PFSK-1 (cell line): Measurements from ENCODE around the gene GPC3.

Experiments used
- FOXP2 ChIP-seq: optimal IDR thresholded peaks from 2 replicates; pipeline ENCODE3; 2011; ENCODE audit warnings: borderline replicate concordance, control low read depth, inconsistent platforms; ENCODE audit not compliant: insufficient read depth; ENCODE audit errors: extremely low read length, extremely low read depth
- POLR2AphosphoS5 ChIP-seq: IDR thresholded peaks from 2 replicates; pipeline ENCODE4 v1.6.1; 2012; ENCODE audit warnings: low read depth, mild to moderate bottlenecking, control low read depth, low read length, moderate library complexity
- REST ChIP-seq, 2 experiments: IDR thresholded peaks; 2 replicates each; pipeline versions ENCODE4 v1.6.1 to v1.8.0; 2011 to 2012; ENCODE audit warnings: low read depth in 2 of 2, low read length in 2 of 2, control low read depth in 1 of 2, inconsistent platforms in 1 of 2, mild to moderate bottlenecking in 1 of 2, moderate library complexity in 1 of 2; ENCODE audit not compliant: insufficient read depth in 1 of 2
- SIN3A ChIP-seq: IDR thresholded peaks from 2 replicates; pipeline ENCODE4 v1.6.1; 2012; ENCODE audit warnings: mild to moderate bottlenecking, low read length, moderate library complexity, borderline replicate concordance; ENCODE audit not compliant: insufficient read depth
- TAF1 ChIP-seq: IDR thresholded peaks from 2 replicates; pipeline ENCODE4 v1.6.1; 2012; ENCODE audit warnings: low read length, control low read depth, borderline replicate concordance; ENCODE audit not compliant: insufficient read depth

GRCh38 chrX:133953078-133953477, 32.3 kb downstream of the GPC3 start:
- no peak for TF ChIP-seq POLR2AphosphoS5
- TF ChIP-seq REST (IDR thresholded peaks at IDR 0.05; ENCODE audit: insufficient read depth in 1 of 2, low read depth in 2 of 2, low read length in 2 of 2), result no peak
- TF ChIP-seq TAF1, result no peak
- TF ChIP-seq SIN3A, result no peak
- TF ChIP-seq FOXP2, result no peak
